Esophagus mucosa (tissue), 1 donor: ENCODE measurements around the gene AFF2. TPM values are rescaled to one million over a fixed set of nuclear protein-coding genes. Genes with fewer than 3 reads are reported as not detected.

ENCODE experiments used
- ATAC-seq: fragments of 200-7000 bp; cut with Tn5 transposase; one replicate; pipeline ENCODE4 v1.9.1; 2020
- total RNA-seq: library from RNA; stranded (reverse); gene quantifications from one replicate; pipeline ENCODE4 v1.2.4, GENCODE V29; 2023
- donor health status: DM: yes; HTN: yes; CAD: no.

The AFF2 gene
- total RNA-seq, 1 donor from 2014 or later, result 0.24 TPM

DNA sequence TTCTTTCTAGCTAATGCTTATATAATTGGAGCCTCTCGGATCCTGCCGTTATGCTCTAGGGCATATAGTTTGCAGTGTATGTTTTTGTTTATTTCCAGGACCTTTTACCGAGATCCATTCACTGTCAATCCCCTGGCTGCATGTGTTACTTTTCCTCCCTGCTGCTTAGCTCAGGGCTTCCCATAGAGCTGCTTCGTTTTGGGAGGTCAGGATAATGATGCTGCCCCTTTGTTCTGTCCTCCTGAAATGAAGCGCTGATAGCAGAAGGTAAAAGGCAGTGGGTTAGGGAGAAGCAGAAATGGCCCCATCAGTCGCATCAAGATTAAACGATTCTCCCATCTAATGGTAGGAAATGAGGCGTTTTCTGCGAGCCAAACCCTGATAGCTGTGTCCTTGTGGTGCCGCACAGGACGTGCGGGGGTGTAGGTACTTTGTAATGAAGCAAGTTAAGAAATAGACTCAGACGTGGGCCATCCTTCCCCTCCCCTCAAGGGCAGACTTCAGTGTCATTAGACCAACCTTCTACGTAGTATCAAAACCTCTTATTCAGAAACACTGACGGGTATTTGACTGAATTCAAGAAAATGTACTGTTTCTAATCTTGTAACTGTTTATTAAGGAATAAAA is 37.3 kb downstream of the AFF2 start:
- ATAC-seq, result no peak

DNA sequence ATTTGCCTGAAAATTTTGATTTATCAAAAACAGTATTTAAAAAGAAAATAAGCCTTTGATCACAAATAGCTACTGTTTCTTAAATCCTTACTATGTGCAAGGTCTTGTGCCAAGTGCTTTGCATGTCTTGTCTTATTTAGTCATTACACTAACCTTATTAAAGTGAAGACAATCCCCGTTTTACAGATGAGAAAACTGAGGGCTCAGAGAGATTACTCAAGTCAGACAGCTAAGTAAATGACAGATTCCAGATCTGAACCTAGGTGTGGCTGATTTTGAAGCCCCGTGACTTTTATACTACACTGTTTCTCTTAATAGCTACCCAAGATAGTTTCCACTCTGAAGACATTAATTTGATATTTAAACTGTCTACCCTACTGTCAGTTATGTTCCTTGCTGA is 38.2 kb downstream of the AFF2 start:
- ATAC-seq, result no peak

DNA sequence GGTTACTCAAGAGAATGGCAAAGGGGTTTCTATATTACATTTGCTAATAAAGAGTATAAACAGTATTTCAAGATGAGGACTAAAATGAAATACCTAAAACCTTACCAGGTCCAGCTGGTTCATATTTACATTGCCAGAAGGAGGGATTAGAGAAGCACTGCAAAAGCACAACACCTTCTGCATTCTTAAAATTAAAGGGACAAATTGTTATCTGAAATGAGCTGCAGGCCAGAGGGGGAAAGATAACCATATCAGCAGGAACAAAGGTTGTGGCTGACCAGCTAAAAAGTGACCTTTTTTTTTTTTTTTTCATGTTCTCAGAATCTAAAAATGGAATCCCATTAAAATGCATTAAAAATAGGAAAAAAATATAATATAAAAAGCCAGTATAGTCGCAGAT is 39.7 kb downstream of the AFF2 start:
- no peak for ATAC-seq

DNA sequence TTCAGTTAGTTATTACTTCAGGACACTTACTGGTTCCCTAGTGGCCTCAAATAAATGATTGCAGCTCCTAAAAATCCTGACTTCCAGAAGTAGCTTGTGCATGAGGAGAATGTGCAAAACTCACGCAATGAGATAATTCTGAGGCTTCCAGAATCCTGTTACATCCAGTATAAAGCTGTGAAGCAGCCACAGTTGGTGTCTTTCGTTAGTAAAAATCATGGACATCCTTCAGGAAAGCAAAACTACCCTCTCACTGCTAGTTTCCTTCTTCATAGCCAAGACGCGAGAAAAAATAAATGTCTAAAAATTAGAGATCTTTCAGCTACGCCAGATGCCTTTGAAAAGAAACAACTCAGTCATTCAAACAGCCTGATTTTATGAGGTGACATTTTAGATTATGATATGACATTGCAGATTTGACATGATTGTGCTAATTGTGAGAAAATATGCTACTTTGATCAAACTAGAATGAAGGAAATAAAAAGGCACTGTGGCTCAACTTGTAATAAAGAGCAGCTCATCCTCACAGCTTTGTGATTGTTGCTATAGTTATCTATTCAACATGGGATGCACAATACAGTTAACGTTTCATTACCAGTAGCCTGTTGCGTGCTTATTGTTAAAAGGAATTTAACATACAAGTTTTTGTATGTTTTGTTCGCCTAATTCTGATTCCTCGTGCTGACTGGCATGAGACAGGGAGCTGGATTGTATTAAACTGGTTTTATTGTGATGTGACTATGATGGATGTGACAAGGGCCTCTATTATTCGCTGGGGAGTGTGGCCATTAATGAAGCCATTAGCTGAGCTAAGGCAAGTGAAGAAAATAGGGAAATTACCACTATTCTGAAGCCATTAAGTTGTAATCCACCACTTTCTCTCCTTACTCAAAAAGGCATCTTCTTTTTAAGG is 40.5 kb downstream of the AFF2 start:
- ATAC-seq, result no peak

DNA sequence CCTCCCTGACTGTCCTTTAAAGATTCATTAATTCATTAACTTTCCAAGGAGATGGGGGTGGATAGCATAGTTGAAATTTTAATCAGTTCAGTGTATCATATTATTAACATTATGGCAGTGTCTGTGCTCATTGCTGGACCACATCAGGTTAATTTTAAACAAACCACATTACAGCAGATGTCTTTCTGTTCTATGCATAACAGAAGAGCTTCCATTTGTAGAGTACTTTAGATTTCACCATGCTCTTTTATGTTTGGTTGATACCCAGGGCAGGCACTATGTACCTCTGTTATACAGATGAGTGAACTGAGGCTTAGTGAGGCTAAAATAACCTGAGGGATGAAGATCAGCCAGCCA is 41.1 kb downstream of the AFF2 start:
- ATAC-seq, result no peak

DNA sequence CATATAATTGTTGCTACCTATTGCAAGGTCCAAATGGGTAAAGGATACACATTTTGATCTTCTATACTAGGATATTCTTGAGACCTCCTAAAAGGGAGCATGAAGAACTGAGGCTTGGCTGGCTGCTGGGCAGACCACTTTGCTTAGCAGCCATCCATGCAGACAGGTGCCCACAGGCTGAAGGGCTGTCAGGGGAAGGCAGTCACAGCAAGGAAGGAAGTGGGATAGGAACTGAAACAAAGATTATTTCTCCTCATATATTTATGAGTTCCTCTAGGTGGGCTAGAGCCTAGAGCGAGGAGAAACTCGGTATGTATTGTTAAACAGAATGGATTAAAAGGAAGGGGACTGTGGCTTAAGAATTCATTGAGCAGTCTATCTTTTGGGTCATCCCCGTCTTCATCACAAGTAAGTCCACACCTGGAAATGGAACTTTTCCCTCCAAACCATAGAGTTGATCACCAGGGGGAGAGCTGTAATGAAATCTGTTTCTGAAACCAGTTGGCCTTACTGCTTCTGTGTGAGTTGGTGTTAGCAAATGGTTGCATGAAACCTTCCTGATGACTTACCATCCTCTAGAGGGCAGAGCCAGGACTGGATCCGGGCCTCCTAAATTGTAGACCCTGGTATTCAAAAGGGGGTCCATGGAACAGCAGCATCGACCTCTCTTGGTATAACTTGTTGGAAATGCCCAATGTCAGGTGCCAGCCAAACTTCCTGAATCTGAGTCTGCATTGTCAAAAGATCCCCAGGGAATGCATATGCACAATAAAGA is 42.3 kb downstream of the AFF2 start:
- no peak for ATAC-seq

DNA sequence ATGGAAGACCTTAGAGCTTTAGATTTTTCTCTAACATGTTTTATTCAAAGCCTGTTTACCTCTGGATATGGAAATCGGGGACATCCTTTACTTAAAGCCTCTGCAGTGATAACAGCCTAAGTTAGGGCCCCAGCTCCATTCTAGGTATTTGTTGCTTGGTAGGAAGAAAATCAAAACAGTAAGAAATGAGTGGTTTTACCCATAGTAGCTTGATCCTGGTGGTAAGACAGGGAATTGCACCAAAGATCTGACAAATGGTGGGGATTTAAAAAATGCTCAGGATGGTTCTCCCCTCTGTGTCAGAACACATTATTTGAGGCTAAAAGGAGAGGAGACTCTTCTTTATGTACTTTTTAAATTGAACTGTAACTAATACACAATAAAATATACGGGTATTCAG is 52.4 kb downstream of the AFF2 start:
- ATAC-seq, result no peak

DNA sequence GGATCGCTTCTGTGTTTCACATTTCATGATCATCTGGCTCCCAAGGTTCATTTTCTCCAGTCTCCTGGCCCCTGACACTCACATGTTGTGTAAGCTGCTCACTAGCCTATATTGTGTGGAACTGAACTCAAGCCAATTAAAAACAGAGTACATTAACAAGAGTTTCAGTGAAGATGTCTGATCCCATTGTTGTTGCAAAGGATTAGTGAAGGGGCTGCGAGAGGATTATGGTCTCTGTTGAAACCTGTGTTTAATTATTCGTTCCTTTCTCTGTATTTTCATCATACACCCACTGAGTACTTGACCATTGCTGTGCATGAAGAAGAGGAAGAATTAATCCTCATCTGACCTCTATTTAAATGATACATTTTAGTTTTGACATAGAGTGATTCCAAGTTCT is 54.7 kb downstream of the AFF2 start:
- no peak for ATAC-seq

DNA sequence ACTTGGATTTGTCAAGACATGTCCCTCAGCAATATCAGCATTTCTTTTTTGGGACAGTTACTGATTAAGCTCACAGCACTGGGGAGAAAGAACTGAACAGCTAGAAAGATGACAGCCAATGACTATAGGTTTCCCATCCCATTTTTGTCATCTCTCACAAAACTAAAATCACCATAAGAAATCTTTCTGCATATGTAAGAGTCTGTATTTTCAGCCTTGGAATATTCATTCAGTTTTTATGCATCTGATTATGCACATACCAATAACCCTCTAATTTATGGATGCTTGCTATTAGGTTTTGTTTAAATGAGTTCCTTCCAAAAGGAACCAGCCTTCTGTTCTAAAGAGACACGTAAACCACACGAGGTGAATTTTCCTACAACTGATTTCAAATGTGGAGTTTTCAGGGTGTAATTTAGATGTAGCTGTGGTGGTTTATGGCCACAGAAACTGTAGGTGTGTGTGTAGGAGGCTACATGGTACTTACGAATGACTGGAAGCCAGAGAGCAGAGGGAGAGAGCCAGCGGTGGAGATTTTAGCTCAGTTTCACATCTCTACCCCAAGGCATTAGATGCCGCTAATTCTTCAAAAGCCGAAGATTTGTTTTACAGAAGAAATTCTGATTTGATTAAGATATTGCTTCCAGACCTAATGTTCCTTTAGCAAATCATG is 55.3 kb downstream of the AFF2 start:
- no peak for ATAC-seq

DNA sequence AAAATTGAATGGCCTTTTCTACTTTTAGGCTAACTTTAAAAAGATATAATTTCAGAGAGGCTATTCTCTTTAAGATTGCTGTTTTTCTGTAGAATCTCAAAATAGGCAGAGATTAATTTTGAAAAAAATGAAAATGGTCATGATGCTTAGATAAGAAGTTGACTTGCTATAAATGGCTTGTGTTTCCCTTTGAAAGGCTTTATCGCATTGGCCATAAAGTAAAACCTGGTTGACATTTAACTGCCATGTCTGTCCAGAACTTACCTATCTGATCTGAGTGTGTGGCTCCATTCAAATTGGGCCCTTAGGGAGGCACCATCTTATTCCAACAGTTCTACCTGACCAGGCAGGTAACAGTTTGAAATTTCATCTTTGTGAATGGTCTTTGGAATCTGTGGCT is 56.1 kb downstream of the AFF2 start:
- ATAC-seq, result no peak

DNA sequence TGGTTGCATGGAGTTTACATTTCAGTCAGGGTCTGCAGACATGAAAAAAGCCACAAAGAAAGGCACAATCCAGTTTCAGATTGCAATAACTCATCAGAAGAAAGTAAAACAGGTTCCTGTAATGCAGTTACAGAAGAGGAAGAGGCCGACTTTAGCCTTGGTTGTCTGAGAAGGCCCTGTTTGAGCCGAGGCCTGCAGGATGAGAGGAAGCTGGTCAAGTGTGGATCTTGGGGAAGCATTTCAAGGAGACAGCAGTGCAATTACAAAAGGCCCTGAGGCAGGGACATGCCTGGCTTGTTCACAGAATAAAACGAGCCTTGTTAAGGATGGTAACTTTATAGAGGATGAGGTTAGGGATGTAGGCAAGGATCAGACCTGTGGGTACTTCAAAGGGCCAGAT is 62.4 kb downstream of the AFF2 start:
- no peak for ATAC-seq

DNA sequence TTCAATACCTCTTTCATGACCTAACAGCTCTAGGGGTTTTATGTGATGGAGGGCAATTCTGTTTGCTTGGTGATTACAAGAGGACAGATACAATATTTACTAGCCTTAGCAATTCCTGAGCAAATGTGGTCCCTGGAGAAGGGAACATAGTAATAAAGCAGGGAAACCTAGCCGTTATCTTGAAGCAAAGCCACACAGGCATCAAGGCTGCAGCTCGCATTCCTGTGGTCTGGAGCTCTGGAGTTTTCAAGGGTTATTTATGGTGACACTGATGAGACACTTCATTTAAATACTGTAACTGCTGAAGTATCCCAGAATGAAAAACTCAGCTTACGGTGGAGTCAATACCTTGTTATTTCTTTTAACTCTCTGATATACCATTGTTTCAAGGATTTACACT is 66.8 kb downstream of the AFF2 start:
- no peak for ATAC-seq

DNA sequence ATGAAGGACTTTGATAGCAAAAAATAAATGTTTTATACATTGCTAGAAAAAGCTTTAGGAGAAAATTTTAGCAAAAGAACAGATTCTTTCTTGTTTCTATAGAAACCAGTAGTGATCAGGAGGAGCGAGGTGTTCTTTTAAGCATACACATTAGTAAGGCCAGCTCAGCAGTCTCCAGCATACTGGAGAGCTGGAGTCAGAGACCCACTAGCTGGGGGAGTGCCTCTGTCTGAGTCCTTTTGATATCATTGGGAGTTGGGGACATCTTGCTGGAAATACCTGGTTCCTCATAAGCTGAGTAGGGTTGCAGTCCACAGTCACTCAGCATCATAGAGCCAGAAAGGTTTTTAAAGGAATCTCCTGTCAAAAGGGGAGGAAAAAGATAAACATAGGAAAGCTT is 67.4 kb downstream of the AFF2 start:
- ATAC-seq, result no peak

DNA sequence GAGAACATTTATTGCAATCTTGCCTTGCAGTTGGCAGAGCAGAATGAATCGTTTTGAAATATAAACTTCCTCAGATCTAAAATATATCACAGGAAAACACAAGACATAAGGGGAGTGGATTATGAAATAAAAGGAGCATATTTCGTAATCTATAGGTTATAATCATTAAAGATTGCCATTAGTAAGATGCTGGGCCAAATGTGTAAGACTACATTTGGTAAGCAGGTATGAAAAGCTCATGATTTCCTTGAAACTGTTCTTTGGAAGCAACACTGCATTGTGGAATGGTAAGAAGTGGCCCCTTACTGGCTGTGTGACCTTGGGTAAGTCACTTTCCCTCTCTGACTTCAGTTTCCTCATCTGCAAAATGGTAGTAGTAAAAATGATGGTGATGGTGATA is 68.3 kb downstream of the AFF2 start:
- no peak for ATAC-seq

DNA sequence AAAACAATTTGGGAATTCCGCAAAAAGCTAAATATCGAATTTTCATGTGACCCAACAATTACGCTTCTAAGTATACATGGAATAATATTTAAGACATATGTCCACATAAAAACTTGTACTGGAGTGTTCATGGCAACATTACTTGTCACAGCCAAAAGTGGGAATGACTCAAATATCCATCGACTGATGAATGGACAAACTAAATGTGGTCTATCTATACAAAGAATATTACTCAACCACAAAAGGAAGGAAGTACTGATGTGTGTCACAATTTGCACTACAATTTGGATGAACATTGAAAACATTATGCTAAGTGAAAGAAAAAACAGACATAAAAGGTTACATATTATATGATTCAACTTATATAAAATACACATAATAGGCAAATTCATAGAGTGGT is 71.9 kb downstream of the AFF2 start:
- ATAC-seq, result no peak

DNA sequence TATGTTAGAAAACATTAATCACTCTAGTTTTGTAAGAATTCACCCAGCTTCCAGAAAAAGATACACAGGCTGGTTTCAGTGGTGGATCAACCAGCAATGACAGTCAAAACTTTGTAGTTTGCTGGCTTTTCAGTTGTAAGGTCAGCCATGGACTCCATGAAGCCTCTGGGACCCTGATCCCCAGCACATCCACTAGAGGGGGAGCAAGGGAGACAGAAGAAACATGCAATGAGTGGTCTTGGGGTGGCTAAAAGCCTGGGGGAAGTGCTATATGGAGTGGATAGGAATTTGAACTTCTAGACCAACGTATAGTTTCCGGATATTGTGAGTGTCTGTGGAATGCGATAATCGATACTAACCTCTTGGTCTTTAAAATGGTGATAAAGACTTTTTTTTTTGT is 72.7 kb downstream of the AFF2 start:
- no peak for ATAC-seq

DNA sequence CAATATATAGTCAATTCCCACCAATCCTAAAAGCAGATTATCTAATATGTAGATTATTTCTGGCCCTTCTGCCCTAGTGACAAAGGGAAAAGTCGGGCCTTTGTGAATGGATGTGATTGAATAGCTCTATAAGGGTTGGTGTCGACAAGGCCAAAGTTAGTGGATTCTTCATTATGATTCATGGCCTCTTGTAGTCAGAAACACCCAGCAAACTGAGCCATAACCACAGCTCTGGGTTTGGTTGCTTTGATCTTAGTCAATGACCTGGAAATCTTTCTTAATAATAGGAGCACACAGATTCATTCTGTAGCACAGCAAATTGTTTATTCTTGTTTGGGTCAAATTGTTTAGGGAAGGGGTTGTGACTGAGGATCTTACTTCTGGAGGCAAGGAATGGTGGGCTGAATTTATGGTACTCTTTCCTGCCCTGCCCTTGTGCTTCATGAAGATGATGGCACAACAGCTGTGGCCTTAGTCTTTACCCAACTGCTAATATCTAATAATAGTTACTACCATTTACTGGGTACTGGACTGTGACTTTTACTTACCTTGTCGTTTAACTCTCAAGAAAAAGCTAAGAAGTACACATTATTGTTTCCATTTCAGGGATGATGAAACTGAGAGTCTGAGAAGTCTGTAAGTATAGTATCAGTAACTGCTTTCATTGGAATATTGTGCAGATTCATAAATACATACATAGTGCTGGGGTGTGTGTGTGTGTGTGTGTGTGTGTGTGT is 74.0 kb downstream of the AFF2 start:
- ATAC-seq, result no peak

DNA sequence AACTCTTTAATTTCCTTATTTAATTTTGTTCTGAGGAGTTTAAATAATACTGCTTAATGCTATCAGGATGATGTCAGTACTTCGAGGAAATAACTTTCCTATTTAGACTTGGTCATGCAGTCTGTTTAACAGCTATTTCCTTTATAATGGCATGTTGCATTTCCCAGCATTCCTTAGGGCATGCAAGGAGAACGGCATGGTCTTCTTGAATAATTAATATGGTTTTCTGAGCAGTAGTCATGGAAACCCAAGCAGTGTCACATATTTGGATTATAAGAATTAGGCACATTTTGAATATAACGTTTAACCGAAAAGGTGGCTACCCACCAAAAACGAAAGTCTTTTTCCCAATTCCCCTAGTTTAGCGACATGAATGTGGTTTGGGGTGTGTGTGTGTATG is 76.0 kb downstream of the AFF2 start:
- ATAC-seq, result no peak

DNA sequence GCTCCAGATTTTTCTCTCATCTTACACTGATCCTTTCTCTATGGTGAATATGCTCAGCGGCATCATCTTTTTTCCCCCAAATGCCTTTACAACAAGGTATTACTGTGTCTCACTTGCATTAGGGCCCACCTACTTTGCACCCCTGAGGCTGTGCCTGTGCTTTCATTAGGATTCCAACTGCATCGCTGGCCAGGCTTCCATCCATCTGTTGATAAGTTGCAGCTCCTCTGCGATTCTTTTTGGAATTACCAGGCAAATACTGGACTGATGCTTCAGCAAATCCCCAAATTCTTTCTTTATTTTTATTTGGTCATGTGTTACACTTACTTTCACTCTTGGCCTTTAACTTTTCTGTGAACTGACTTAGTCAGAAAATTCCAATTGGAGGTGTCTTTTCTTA is 77.3 kb downstream of the AFF2 start:
- ATAC-seq, result no peak

DNA sequence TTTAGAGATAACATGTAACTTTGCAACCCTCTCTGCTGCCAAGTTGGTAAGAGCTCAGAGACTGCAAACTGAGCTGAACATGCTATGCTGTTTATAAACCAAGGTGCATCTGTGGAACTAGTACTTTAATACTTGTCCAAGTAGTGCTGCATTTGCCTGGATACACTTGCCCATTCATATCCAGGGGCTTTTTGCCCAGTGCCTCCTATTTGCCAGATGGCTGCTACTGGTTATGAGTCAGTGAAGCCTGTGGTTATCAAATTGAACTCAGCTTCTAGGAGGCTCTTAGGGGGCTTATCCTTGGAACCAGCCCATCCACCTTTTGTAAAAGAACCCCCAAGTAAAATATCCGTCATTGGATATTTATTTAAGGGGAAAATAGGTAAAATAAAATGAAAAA is 79.6 kb downstream of the AFF2 start:
- ATAC-seq, result no peak

DNA sequence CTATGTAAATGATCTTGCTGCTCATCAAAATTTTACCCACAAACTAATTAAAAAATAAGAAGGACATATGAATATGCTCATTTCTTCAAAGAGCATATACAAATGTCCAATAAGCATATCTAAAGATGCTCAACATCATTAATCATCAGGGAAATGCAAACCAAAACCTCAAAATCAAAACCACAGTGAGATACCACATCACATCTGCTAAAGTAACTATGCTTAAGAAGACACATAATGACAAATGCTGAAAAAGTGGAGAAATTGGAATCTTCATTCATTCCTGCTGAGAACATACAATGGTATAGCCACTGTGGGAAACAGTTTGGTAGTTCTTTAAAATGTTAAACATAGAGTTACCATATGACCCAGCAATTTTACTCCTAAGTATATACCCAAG is 81.9 kb downstream of the AFF2 start:
- no peak for ATAC-seq

DNA sequence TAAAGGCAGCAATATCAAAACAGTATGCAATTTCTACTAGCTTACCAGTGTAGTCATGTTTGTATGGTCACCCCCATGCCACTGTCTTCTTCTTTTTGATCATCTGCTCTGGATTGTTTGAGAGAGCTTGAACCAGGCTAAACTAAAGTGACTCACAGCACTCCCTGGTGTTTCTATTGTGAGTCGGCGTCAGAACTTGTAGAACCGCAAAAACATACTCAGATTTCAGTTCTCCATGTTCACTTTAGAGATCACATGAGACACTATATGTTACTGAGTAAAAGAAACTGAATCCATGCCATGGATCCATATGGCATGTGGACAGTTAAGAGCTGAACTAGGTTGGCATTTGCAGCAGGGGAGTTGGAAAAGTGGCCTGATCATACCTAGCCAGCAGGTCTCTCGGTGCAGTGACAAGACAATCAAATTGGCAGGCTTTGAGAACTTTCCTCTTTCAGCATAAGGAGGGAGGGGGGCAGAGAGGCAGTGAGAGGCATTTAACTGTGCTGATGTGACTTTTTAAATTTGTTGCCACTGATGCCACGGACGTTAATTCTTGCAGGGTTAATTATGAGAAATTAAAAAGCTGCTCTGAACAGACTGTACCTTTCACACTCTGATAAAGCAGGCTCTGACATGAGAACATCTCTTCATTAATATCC is 88.4 kb downstream of the AFF2 start:
- ATAC-seq, result no peak
